Measurements from ENCODE around the gene GALNT12.

The GALNT12 gene

GRCh38 chr9:98793031-98793430 lies 14.4 kb upstream of the GALNT12 start:
- no peak overlapping the region for H3K9ac ChIP-seq
- no peaks in the 10 kb centered on the region for H3K36me3 ChIP-seq (ENCODE audit: insufficient read depth)
- no peak overlapping the region for H3K4me2 ChIP-seq
- H3K4me3 ChIP-seq (IDR thresholded peaks at IDR 0.05; ENCODE audit: insufficient read depth, low read depth, low read length) = no peak overlapping the region
- TF ChIP-seq CTCF (conservative IDR thresholded peaks at IDR 0.05; ENCODE audit: low read depth, low read length) = no peak
- H4K20me1 ChIP-seq (ENCODE audit: insufficient read depth) = peaks cover 8% of the 10 kb centered on the region; the same call in 1 of the 2 replicates
- H3K27me3 ChIP-seq (ENCODE audit: insufficient read depth, low read depth) = no peaks in the 10 kb centered on the region
- no peak overlapping the region for H3K27ac ChIP-seq
- H2AFZ ChIP-seq (ENCODE audit: low read depth) = no peak overlapping the region
- H3K4me1 ChIP-seq (ENCODE audit: low read depth, poor library complexity, severe bottlenecking) = peaks cover 32% of the 10 kb centered on the region
- peaks cover 7% of the 10 kb centered on the region; the same call in 1 of the 2 replicates for H3K79me2 ChIP-seq (ENCODE audit: insufficient read depth, low read depth)

GRCh38 chr9:98794802-98795201 lies 12.7 kb upstream of the GALNT12 start:
- Histone ChIP-seq H3K36me3 (ENCODE audit: insufficient read depth) (no peaks in the 10 kb centered on the region), H3K79me2 (ENCODE audit: insufficient read depth, low read depth) (peaks cover 7% of the 10 kb centered on the region; the same call in 1 of the 2 replicates), H3K4me3 (IDR thresholded peaks at IDR 0.05; ENCODE audit: insufficient read depth, low read depth, low read length) (no peak overlapping the region), H3K9ac (no peak overlapping the region), H2AFZ (ENCODE audit: low read depth) (no peak overlapping the region), H3K4me2 (0 out of 2 replicates have a peak overlapping the region, but pooled peaks have one; percentile 92), H3K4me1 (ENCODE audit: low read depth, poor library complexity, severe bottlenecking) (peaks cover 32% of the 10 kb centered on the region), H4K20me1 (ENCODE audit: insufficient read depth) (peaks cover 8% of the 10 kb centered on the region; the same call in 1 of the 2 replicates), H3K27me3 (ENCODE audit: insufficient read depth, low read depth) (no peaks in the 10 kb centered on the region), H3K27ac (no peak overlapping the region)
- no peak for TF ChIP-seq CTCF (conservative IDR thresholded peaks at IDR 0.05; ENCODE audit: low read depth, low read length)

DNA sequence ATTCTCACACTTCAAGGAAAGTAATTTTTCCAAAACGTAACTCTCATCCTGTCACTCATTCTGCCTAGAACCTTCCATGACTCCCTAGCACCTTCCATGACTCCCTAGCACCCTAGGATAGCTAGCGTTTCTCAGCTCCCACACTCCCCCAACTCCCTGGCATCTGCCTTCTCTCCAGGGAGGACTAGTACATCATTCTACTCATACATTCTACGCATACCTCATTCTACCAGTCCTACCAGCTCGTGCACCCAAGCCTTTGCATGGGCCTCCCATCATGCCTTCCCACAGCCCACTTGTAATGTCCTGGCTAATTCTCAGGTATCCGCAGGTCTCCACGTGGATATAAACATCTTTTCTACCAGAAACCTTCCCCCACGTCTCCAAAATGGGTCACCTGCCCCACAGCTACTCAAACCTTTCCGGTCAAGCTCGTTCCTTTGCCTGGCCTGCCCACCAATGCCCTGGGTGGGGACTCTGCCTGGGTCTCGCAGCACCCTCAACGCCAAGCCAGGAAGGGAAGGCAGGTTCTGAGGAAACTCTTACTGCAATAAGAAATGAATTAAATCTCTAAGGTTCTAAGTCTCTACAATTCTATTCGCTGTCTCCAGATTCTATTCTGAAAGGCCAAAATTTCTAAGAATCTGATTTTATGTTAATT lies 12.0 kb upstream of the GALNT12 start:
- Histone ChIP-seq H3K27me3 (ENCODE audit: insufficient read depth, low read depth) (no peaks in the 10 kb centered on the region), H3K4me1 (ENCODE audit: low read depth, poor library complexity, severe bottlenecking) (peaks cover 32% of the 10 kb centered on the region), H3K27ac (no peak overlapping the region), H3K9ac (peak overlapping the region; percentile 38; the same call in 1 of the 2 replicates), H2AFZ (ENCODE audit: low read depth) (peak overlapping the region; percentile 75; the same call in 1 of the 2 replicates), H3K4me3 (IDR thresholded peaks at IDR 0.05; ENCODE audit: insufficient read depth, low read depth, low read length) (no peak overlapping the region), H3K79me2 (ENCODE audit: insufficient read depth, low read depth) (peaks cover 7% of the 10 kb centered on the region; the same call in 1 of the 2 replicates), H4K20me1 (ENCODE audit: insufficient read depth) (peaks cover 7% of the 10 kb centered on the region; the same call in 1 of the 2 replicates), H3K4me2 (peak overlapping the region; percentile 92), H3K36me3 (ENCODE audit: insufficient read depth) (no peaks in the 10 kb centered on the region)
- no peak for TF ChIP-seq CTCF (conservative IDR thresholded peaks at IDR 0.05; ENCODE audit: low read depth, low read length)

DNA sequence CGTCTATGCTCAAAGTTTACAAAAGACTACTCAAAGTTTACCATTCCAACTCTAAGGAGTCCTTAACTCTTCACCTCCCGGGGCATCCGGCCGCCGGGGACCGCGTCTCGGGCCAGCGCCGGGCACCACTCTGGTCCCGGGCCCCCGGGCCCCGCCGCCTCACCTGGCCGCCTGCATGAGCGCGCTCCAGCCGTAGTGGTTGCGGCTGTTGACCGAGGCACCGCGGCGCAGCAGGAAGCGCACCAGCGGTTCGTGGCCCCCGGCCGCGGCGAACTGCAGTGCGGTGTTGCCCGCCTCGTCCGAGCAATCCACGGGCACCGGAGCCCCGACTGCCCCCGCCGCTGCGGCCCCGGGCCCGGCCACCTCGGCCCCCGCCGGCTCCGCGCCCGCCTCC lies 11.5 kb upstream of the GALNT12 start:
- Histone ChIP-seq H4K20me1 (ENCODE audit: insufficient read depth) (peaks cover 1% of the 10 kb centered on the region; the same call in 1 of the 2 replicates), H3K79me2 (ENCODE audit: insufficient read depth, low read depth) (peaks cover 7% of the 10 kb centered on the region; the same call in 1 of the 2 replicates), H3K4me1 (ENCODE audit: low read depth, poor library complexity, severe bottlenecking) (peaks cover 27% of the 10 kb centered on the region), H3K4me3 (IDR thresholded peaks at IDR 0.05; ENCODE audit: insufficient read depth, low read depth, low read length) (no peak overlapping the region), H3K27me3 (ENCODE audit: insufficient read depth, low read depth) (no peaks in the 10 kb centered on the region), H3K36me3 (ENCODE audit: insufficient read depth) (no peaks in the 10 kb centered on the region), H3K27ac (no peak overlapping the region), H3K4me2 (peak overlapping the region; percentile 92), H3K9ac (peak overlapping the region; percentile 38; the same call in 1 of the 2 replicates), H2AFZ (ENCODE audit: low read depth) (peak overlapping the region; percentile 75; the same call in 1 of the 2 replicates)
- TF ChIP-seq CTCF (conservative IDR thresholded peaks at IDR 0.05; ENCODE audit: low read depth, low read length) = no peak

Data from KMS-11 (cell line).